Endothelial cell of umbilical vein (primary cell): ENCODE results near the gene RTL10.

Experiments
- CTCF ChIP-seq, 2 donors: IDR thresholded peaks; 1 replicate in 1 of 2; 2 replicates in 1 of 2; pipeline ENCODE4 v1.5.1; 2011; ENCODE audit warnings: low read length in 2 of 2, mild to moderate bottlenecking in 2 of 2, moderate library complexity in 2 of 2, control low read depth in 1 of 2, inconsistent platforms in 1 of 2, low read depth in 1 of 2; ENCODE audit not compliant: insufficient read depth in 1 of 2; ENCODE audit errors: extremely low read depth in 1 of 2
- EZH2 ChIP-seq: IDR thresholded peaks from 2 replicates; pipeline ENCODE4 v1.6.1; 2012; ENCODE audit warnings: borderline replicate concordance, low read depth, mild to moderate bottlenecking, moderate library complexity, low read length, inconsistent platforms; ENCODE audit not compliant: severe bottlenecking
- FOS ChIP-seq: IDR thresholded peaks from 2 replicates; pipeline ENCODE4 v1.6.1; 2011; ENCODE audit warnings: mild to moderate bottlenecking, low read length, moderate library complexity, borderline replicate concordance; ENCODE audit not compliant: insufficient read depth
- GATA2 ChIP-seq: IDR thresholded peaks from 2 replicates; pipeline ENCODE4 v1.7.0; 2011; ENCODE audit warnings: low read depth, mild to moderate bottlenecking, moderate library complexity, mixed read lengths, low read length; ENCODE audit not compliant: insufficient read length, insufficient read depth
- MAX ChIP-seq: IDR thresholded peaks from 2 replicates; pipeline ENCODE4 v1.6.1; 2011; ENCODE audit not compliant: insufficient read depth, insufficient read length
- POLR2A ChIP-seq: IDR thresholded peaks from 2 replicates; pipeline ENCODE4 v1.6.1; 2012; ENCODE audit warnings: low read depth, mild to moderate bottlenecking, control low read depth, low read length
- POLR2AphosphoS5 ChIP-seq: IDR thresholded peaks from 2 replicates; pipeline ENCODE4 v1.6.1; 2012; ENCODE audit warnings: low read depth, mild to moderate bottlenecking, control low read depth, low read length, moderate library complexity; ENCODE audit not compliant: insufficient read depth

DNA sequence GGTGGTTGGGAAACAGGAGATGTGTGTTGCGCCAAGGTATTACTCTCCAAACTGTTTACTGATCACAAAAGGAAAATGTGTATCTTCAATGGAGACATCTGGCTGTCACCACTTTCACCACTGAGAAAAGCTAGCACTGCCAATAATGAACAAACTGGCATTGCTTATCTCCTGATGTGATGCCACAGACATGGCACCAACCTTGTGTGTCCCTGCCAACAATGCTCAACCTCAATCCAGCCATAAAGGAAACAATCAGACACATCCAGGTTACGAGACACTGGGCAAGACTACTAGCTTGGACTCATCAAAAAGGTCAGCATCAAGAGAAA lies 28.1 kb downstream of the RTL10 start:
- TF ChIP-seq GATA2 = no peak
- no peak for TF ChIP-seq CTCF (IDR thresholded peaks at IDR 0.05; ENCODE audit: extremely low read depth in 1 of 2, insufficient read depth in 1 of 2, low read depth in 1 of 2, low read length in 2 of 2)
- TF ChIP-seq EZH2 = no peak
- no peak for TF ChIP-seq MAX
- no peak for TF ChIP-seq POLR2A
- no peak for TF ChIP-seq POLR2AphosphoS5
- TF ChIP-seq FOS = no peak
